Neuron (in vitro differentiated cells): ENCODE data around the gene GOLT1A.
"Not testable (repeated sequence)": the region's sequence is repeated elsewhere in the genome, so short reads cannot be mapped to it uniquely, and the experiment has no call there.

ENCODE experiments used
- H2AFZ ChIP-seq: one replicate; pipeline ENCODE4 v1.6.1; 2013; ENCODE audit warnings: low read depth, mild to moderate bottlenecking, inconsistent platforms, low read length, moderate library complexity
- H3K27me3 ChIP-seq: one replicate; pipeline ENCODE4 v1.6.1; 2013; ENCODE audit warnings: low read length; ENCODE audit not compliant: insufficient read depth
- H3K36me3 ChIP-seq: one replicate; pipeline ENCODE4 v1.6.1; 2013; ENCODE audit warnings: low read length; ENCODE audit not compliant: insufficient read depth
- H3K4me1 ChIP-seq: one replicate; pipeline ENCODE4 v1.6.1; 2013; ENCODE audit warnings: low read length; ENCODE audit not compliant: insufficient read depth
- H3K4me3 ChIP-seq: 2 replicates; pipeline ENCODE4 v1.5.1; 2013; ENCODE audit warnings: mild to moderate bottlenecking, low read length, moderate library complexity
- H3K9me3 ChIP-seq: one replicate; pipeline ENCODE4 v1.6.1; 2013; ENCODE audit warnings: low read length

The GOLT1A gene

DNA sequence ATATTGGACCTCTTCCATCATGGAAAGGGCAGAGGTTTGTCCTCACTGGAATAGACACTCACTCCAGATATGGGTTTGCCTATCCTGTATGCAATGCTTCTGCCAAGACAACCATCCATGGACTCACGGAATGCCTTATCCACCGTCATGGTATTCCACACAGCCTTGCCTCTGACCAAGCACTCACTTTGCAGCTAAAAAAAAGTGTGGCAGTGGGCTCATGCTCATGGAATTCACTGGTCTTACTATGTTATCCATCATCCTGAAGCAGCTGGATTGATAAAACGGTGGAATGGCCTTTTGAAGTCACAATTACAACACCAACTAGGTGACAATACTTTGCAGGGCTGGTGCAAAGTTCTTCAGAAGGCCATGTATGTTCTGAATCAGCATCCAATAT, 25.6 kb upstream of the GOLT1A start:
- peaks cover 74% of the 10 kb centered on the region for H3K36me3 ChIP-seq

GRCh38 chr1:204238520-204238919, 24.7 kb upstream of the GOLT1A start:
- H3K4me1 ChIP-seq, H3K9me3 ChIP-seq, H3K4me3 ChIP-seq, H2AFZ ChIP-seq, H3K27me3 ChIP-seq: not testable (repeated sequence)
- H3K36me3 ChIP-seq, result peaks cover 80% of the 10 kb centered on the region

More for the DNA sequence above, 25.6 kb upstream of the GOLT1A start:
- not testable (repeated sequence) for H2AFZ ChIP-seq, H3K9me3 ChIP-seq, H3K4me1 ChIP-seq, H3K4me3 ChIP-seq, H3K27me3 ChIP-seq

GRCh38 chr1:204237515-204237914, 23.7 kb upstream of the GOLT1A start:
- not testable (repeated sequence) for H3K27me3 ChIP-seq, H3K4me3 ChIP-seq, H3K4me1 ChIP-seq, H2AFZ ChIP-seq, H3K9me3 ChIP-seq
- peaks cover 75% of the 10 kb centered on the region for H3K36me3 ChIP-seq

- no peaks in the 10 kb centered on the region for H3K27me3 ChIP-seq
- H2AFZ ChIP-seq, result no peak overlapping the region
- H3K36me3 ChIP-seq, result peaks cover 77% of the 10 kb centered on the region
- peaks cover 8% of the 10 kb centered on the region for H3K9me3 ChIP-seq
- H3K4me3 ChIP-seq, result no peak overlapping the region
- H3K4me1 ChIP-seq, result no peaks in the 10 kb centered on the region
Measured at GRCh38 chr1:204232526-204232925, 18.7 kb upstream of the GOLT1A start.

GRCh38 chr1:204230211-204230610, 16.4 kb upstream of the GOLT1A start:
- no peak overlapping the region for H3K4me3 ChIP-seq
- H3K9me3 ChIP-seq, result peaks cover 3% of the 10 kb centered on the region
- H2AFZ ChIP-seq, result no peak overlapping the region
- peaks cover 78% of the 10 kb centered on the region for H3K36me3 ChIP-seq
- no peaks in the 10 kb centered on the region for H3K4me1 ChIP-seq
- H3K27me3 ChIP-seq, result no peaks in the 10 kb centered on the region

DNA sequence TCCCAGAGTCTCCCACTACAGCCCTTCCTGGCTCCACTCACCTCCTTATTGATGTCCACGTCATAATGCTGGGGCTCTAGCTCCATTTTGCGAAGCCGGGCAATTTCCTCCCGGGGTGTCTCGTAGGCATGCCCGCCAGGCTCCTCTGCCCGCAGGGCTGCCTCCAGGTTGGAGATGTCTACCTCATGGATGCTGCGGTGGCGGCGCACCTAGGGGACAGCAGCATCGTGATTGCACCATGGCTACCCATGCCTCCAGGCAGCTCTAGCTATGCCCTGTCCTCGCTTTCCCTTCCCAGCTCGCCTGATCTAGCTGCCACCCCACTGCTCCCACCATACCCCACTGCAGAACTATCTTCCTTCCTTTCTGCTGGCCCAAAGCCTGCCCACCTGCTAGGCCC, 15.1 kb upstream of the GOLT1A start:
- H3K4me1 ChIP-seq, result no peaks in the 10 kb centered on the region
- peaks cover under 1% of the 10 kb centered on the region for H3K9me3 ChIP-seq
- H2AFZ ChIP-seq, result no peak overlapping the region
- no peaks in the 10 kb centered on the region for H3K27me3 ChIP-seq
- H3K36me3 ChIP-seq, result peaks cover 76% of the 10 kb centered on the region
- no peak overlapping the region for H3K4me3 ChIP-seq

GRCh38 chr1:204227996-204228785, 14.4 kb upstream of the GOLT1A start:
- Histone ChIP-seq H3K36me3 (peaks cover 73% of the 10 kb centered on the region), H3K4me3 (no peak overlapping the region)

GRCh38 chr1:204227351-204227750, 13.6 kb upstream of the GOLT1A start:
- no peaks in the 10 kb centered on the region for H3K9me3 ChIP-seq
- peaks cover 72% of the 10 kb centered on the region for H3K36me3 ChIP-seq
- H2AFZ ChIP-seq, result no peak overlapping the region
- no peaks in the 10 kb centered on the region for H3K27me3 ChIP-seq
- no peak overlapping the region for H3K4me3 ChIP-seq
- H3K4me1 ChIP-seq, result no peaks in the 10 kb centered on the region

More at GRCh38 chr1:204227996-204228785, 14.4 kb upstream of the GOLT1A start:
- H3K27me3 ChIP-seq, result no peaks in the 10 kb centered on the region
- no peaks in the 10 kb centered on the region for H3K4me1 ChIP-seq
- no peak overlapping the region for H2AFZ ChIP-seq
- H3K9me3 ChIP-seq, result no peaks in the 10 kb centered on the region

DNA sequence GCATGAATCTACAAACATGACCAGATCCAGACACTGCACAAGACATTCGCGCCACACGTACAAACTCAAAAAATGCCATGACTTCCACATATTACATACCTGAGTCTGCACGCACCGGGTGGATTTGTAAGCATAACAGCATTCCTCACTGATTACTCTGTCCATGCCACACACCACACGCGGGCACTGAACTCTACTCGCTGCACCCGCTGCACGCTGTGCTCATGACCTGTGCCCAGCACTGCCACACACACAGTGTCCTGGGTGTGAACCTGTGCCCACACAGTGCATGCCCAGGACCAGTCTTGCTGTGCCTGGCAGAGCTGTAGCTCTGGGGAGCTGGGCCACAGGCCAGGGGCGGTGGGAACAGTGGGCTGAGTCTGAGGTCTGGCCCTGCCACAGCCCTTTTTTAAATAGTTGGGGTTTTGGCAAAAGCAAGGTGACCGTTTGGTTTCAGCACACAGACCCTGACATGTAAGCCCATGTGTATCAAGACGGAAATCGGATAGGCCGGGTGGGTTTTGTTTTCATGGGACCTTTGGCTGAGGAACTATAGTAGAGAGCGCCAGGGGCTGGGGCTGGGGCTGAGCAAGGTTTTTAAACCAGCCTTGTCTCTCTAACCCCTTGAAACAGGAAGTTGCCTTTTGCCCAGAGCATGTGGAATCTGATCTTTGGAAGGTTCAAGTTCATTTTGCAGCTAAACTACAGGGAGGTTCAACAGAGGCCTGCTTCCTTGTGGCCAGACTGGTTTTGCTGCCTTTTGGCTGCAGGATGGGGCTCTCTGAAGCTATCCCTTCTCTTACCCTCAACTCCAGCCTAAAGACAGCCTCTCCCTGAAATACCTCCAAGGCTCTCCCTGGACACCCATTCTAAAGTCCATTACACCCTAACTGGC, 12.3 kb upstream of the GOLT1A start:
- Histone ChIP-seq H3K27me3 (no peaks in the 10 kb centered on the region), H3K36me3 (peaks cover 75% of the 10 kb centered on the region), H2AFZ (no peak overlapping the region), H3K9me3 (no peaks in the 10 kb centered on the region), H3K4me3 (no peak overlapping the region), H3K4me1 (no peaks in the 10 kb centered on the region)

- Histone ChIP-seq H3K27me3 (no peaks in the 10 kb centered on the region), H3K36me3 (peaks cover 74% of the 10 kb centered on the region), H3K4me1 (no peaks in the 10 kb centered on the region), H3K9me3 (no peaks in the 10 kb centered on the region), H2AFZ (no peak overlapping the region), H3K4me3 (no peak overlapping the region)
Measured at GRCh38 chr1:204224655-204225054, 10.9 kb upstream of the GOLT1A start.

DNA sequence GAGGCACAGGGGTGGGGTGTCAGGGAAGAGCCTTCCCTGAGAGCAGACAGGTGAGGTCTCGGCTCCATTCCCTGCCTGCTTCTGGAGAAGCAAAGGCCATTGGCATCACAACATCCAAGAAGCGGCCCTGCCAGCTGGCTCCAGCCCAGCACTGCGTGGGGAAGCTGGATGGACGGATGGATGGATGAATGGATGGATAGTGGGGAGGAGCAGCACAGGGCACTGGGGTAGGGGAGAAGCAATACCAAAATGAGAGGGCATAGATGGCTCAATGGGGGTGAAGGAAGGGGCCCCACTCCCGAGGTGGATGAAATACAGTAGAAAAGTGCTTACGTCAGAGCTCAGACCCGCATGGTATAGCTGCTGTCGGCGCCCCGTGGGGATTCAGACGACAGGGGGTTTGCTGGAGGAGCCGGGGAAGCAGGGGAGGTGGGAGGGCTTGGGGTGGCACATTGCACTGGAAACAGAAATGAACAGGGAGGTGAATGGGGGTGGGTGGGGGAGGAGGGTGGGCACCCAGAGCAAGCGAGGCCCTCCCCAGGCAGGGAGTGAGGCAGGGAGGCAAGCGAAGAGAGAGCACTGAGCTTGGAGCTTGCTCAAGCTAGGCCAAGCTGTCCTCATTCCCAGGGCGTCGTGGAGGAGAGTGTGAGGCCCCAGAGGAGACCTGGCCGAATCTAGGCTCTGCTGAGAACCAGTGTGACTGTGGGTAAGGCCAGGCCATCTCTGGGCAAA, 9.5 kb upstream of the GOLT1A start:
- no peaks in the 10 kb centered on the region for H3K9me3 ChIP-seq
- H3K36me3 ChIP-seq, result peaks cover 60% of the 10 kb centered on the region
- H3K4me1 ChIP-seq, result no peaks in the 10 kb centered on the region
- H2AFZ ChIP-seq, result no peak overlapping the region
- H3K27me3 ChIP-seq, result no peaks in the 10 kb centered on the region
- H3K4me3 ChIP-seq, result no peak overlapping the region

GRCh38 chr1:204222764-204223055, 8.9 kb upstream of the GOLT1A start:
- Histone ChIP-seq H3K27me3 (no peaks in the 10 kb centered on the region), H3K9me3 (no peaks in the 10 kb centered on the region), H3K4me3 (no peak overlapping the region), H2AFZ (no peak overlapping the region), H3K4me1 (no peaks in the 10 kb centered on the region), H3K36me3 (peaks cover 54% of the 10 kb centered on the region)
